HG02973 (cell line): ENCODE results near the gene CASP7.
"Not testable (repeated sequence)": the region's sequence is repeated elsewhere in the genome, so short reads cannot be mapped to it uniquely, and the experiment has no call there.

Experiments
- ATAC-seq: cut with Tn5 transposase; IDR thresholded peaks from one replicate; pipeline ENCODE4 v1.9.1; 2021; ENCODE audit warnings: moderate library complexity; ENCODE audit not compliant: unreplicated experiment

The CASP7 gene

GRCh38 chr10:113679463-113680189 is at the start of gene CASP7:
TSS of gene CASP7 (plus strand) at chr10:113679912. CDS start at chr10:113697494, 17,582 bp downstream.
- ATAC-seq, result peak; percentile 68

GRCh38 chr10:113630929-113631533 is 48.7 kb upstream of the CASP7 start:
- ATAC-seq, result no peak

- no peak for ATAC-seq
Measured at GRCh38 chr10:113631684-113632367, 47.9 kb upstream of the CASP7 start.

- ATAC-seq, result no peak
Measured at GRCh38 chr10:113639966-113640365, 39.7 kb upstream of the CASP7 start.

GRCh38 chr10:113641702-113642101 is 38.0 kb upstream of the CASP7 start:
- no peak for ATAC-seq

- ATAC-seq, result no peak
Measured at GRCh38 chr10:113643183-113643582, 36.5 kb upstream of the CASP7 start.

GRCh38 chr10:113644185-113645120 is 35.3 kb upstream of the CASP7 start:
- no peak for ATAC-seq

- ATAC-seq, result no peak
Measured at GRCh38 chr10:113646336-113647201, 33.1 kb upstream of the CASP7 start.

- no peak for ATAC-seq
Measured at GRCh38 chr10:113647812-113648211, 31.9 kb upstream of the CASP7 start.

- no peak for ATAC-seq
Measured at GRCh38 chr10:113648478-113648877, 31.2 kb upstream of the CASP7 start.

GRCh38 chr10:113650172-113650571 is 29.5 kb upstream of the CASP7 start:
- no peak for ATAC-seq

GRCh38 chr10:113651021-113651420 is 28.7 kb upstream of the CASP7 start:
- ATAC-seq, result no peak

- ATAC-seq, result no peak
Measured at GRCh38 chr10:113651898-113652297, 27.8 kb upstream of the CASP7 start.

- ATAC-seq, result not testable (repeated sequence)
Measured at GRCh38 chr10:113652456-113652855, 27.3 kb upstream of the CASP7 start.

GRCh38 chr10:113656896-113657295 is 22.8 kb upstream of the CASP7 start:
- no peak for ATAC-seq

GRCh38 chr10:113657544-113657943 is 22.2 kb upstream of the CASP7 start:
- ATAC-seq, result no peak

- no peak for ATAC-seq
Measured at GRCh38 chr10:113661332-113661731, 18.4 kb upstream of the CASP7 start.

- no peak for ATAC-seq
Measured at GRCh38 chr10:113663142-113663541, 16.6 kb upstream of the CASP7 start.

GRCh38 chr10:113663908-113664307 is 15.8 kb upstream of the CASP7 start, which contains the start of gene NRAP:
TSS of gene NRAP (minus strand) at chr10:113664041. CDS start at chr10:113663882, 159 bp downstream.
- ATAC-seq, result no peak

GRCh38 chr10:113665352-113665751 is 14.4 kb upstream of the CASP7 start:
- ATAC-seq, result no peak
